GM23248 (cell line): ENCODE measurements around the gene PLEKHA1.

Experiments used
- EZH2 ChIP-seq: fragments of 200-600 bp; sonication (generic); IDR thresholded peaks from 2 replicates; pipeline ENCODE4 v1.6.1; 2018; ENCODE audit warnings: antibody characterized with exemption, mild to moderate bottlenecking; ENCODE audit not compliant: insufficient read depth, poor library complexity, severe bottlenecking
- EZH2phosphoT487 ChIP-seq: fragments of 200-600 bp; sonication (generic); IDR thresholded peaks from 2 replicates; pipeline ENCODE4 v1.6.1; 2018; ENCODE audit warnings: antibody characterized with exemption, moderate library complexity, mild to moderate bottlenecking, low read depth; ENCODE audit not compliant: insufficient read depth

DNA sequence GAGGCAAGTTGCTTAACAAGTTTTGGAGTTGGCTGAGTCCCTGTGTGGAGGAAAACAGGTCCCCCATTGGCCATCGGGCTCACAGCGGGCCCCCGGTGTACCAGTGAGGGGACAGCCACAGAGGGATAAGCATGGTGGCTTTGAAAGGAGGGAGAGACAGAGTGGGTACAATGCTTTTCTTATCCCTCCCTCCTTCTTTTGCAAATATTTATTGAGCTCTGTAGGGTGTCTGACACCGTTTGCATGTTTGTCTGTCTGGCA lies 89.7 kb downstream of the PLEKHA1 start:
- no peak for TF ChIP-seq EZH2phosphoT487
- no peak for TF ChIP-seq EZH2
